HFFc6 (cell line): ENCODE data around the gene CRADD. TPM values are rescaled to one million over a fixed set of nuclear protein-coding genes. Genes with fewer than 3 reads are reported as not detected.

Source experiments
- DNase-seq: peaks from one replicate; pipeline ENCODE4 v3.0.0-alpha.2; 2018
- H3K27ac Mint-ChIP-seq: 2 replicates; pipeline ENCODE4 v1.8.0; 2020; ENCODE audit warnings: mild to moderate bottlenecking, mixed read lengths
- H3K27me3 Mint-ChIP-seq: 2 replicates; pipeline ENCODE4 v1.8.0; 2021; ENCODE audit warnings: mild to moderate bottlenecking, moderate library complexity, mixed read lengths; ENCODE audit not compliant: insufficient read depth
- H3K36me3 Mint-ChIP-seq: 2 replicates; pipeline ENCODE4 v1.8.0; 2021; ENCODE audit warnings: low read depth, mixed read lengths
- H3K4me1 Mint-ChIP-seq: 2 replicates; pipeline ENCODE4 v1.8.0; 2020; ENCODE audit warnings: low read depth, mixed read lengths
- H3K4me3 Mint-ChIP-seq: 2 replicates; pipeline ENCODE4 v1.8.0; 2020; ENCODE audit warnings: mild to moderate bottlenecking, moderate library complexity, mixed read lengths
- H3K9me3 Mint-ChIP-seq: 2 replicates; pipeline ENCODE4 v1.8.0; 2020; ENCODE audit warnings: mild to moderate bottlenecking, mixed read lengths
- total RNA-seq, 6 experiments: library from RNA; stranded (reverse); fragmentation: NEBNext Ultra II Directional; extraction: Animal tissue kit (Norgen Biotek cat#: 25700); gene quantifications; 2 replicates in 1 of 6; 3 replicates in 5 of 6; pipeline ENCODE4 v1.2.3, GENCODE V29; 2021
- TF ChIP-seq, protein P1 (sequence below): fragments of 200-600 bp; sonication (generic); IDR thresholded peaks from 2 replicates; pipeline ENCODE4 v1.5.0; 2021; ENCODE audit warnings: antibody characterized with exemption, mild to moderate bottlenecking

Gene CRADD
- total RNA-seq, 6 experiments from 2014 or later, result 15.3 to 20.1 (median 17.9) TPM

DNA sequence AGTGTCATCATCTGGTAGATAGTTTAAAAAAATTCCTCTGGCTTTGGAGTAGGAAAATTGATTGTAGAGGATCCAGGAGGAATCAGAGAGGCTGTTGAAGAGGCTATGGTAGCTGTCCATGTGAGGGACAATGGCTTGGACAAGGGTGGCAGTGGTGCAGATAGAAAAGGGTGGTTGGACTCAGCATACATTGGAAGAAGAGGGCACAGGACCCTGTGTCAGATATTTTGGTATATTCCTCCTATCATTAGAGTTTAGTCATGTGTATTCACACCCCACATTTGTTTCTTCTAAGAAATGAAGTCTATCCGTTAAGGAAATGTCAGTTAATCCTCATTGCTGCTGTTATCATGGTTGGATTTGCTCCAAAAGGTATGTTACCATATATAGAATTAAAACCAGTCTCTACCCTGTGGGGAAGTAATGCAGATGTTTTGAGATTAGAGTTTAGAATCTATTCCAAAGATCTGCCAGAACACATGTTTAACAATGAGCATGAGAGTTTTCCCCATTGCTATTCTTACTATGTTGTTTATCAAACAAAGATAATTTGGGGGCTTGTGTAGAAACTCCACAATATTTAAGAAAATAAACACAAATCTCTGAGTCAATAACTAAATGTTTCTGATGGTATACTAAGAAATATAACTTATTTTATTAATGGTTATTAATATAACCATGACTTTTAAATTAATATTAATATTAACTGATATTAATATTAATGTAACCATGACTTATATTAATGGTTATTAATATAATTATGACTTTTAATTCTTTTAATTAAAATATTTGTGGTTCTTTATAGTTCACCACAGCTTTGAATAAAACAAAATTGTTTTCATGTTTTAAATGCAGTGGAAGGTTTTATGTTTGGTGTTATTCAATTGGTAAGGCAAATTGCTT, 80.9 kb downstream of the CRADD start:
- H3K36me3 Mint-ChIP-seq, result peaks cover 22% of the 10 kb centered on the region
- no peak overlapping the region for H3K27ac Mint-ChIP-seq
- H3K27me3 Mint-ChIP-seq, result no peaks in the 10 kb centered on the region; the same call in none of the 2 replicates
- H3K4me3 Mint-ChIP-seq, result no peak overlapping the region
- H3K4me1 Mint-ChIP-seq, result peaks cover 32% of the 10 kb centered on the region
- H3K9me3 Mint-ChIP-seq, result peaks cover 20% of the 10 kb centered on the region
- TF ChIP-seq, protein P1, sequence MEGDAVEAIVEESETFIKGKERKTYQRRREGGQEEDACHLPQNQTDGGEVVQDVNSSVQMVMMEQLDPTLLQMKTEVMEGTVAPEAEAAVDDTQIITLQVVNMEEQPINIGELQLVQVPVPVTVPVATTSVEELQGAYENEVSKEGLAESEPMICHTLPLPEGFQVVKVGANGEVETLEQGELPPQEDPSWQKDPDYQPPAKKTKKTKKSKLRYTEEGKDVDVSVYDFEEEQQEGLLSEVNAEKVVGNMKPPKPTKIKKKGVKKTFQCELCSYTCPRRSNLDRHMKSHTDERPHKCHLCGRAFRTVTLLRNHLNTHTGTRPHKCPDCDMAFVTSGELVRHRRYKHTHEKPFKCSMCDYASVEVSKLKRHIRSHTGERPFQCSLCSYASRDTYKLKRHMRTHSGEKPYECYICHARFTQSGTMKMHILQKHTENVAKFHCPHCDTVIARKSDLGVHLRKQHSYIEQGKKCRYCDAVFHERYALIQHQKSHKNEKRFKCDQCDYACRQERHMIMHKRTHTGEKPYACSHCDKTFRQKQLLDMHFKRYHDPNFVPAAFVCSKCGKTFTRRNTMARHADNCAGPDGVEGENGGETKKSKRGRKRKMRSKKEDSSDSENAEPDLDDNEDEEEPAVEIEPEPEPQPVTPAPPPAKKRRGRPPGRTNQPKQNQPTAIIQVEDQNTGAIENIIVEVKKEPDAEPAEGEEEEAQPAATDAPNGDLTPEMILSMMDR, result no peak
- no peak for DNase-seq

DNA sequence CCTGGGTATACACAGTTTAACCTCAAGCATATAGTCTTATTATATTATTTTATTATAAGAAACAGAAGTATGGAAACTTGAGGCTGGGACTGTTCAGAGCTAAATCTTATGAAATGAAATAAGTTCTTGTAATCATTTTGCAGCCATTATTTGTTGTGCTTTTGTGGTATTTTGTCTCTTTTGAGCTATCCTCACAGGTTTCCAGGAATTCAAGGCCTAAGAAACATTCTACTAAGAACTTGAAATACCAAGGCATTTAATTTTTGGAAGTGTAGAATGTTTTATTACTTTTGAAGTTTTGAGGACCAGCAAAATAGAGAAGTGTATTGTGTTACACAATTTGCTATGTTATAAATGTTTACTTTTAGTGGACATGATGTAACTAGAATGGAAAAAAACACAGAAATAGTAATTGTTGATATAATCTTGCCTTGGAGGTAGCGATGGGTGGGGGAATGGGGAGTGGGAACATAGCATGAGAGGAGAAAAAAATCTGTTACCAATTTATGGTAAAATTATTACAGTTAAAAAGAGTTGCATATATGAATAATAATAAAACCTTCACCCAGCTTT, 81.7 kb downstream of the CRADD start:
- H3K36me3 Mint-ChIP-seq, result peaks cover 16% of the 10 kb centered on the region
- H3K27me3 Mint-ChIP-seq, result no peaks in the 10 kb centered on the region; the same call in none of the 2 replicates

DNA sequence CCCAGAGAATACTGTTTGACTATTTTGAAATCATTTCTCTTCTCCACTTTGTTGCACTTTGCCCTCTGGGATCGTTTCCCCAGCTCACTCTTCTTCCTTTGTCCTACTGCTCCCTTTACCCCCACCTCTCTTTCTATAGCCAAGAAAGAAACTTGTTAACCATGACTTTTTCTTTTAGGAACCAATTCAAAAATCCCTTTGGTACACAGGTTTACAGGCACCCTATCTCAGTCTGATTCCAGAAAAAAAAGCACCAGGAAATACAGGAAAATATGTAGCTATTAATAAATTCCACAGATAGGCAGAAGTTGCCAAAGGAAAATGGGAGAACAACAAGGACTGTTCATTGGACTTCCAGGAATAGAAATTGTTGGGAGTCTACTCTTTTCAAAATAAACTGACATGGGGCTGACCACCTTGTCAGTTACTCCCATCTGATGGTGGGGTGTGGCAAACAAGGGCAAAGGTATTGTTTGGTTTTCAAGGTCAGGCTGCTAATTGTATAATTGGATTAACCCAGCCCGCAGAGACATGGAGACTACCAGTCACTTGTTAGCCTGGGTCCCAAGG, 82.4 kb downstream of the CRADD start:
- Mint-ChIP-seq H3K4me3 (no peak overlapping the region), H3K4me1 (peaks cover 38% of the 10 kb centered on the region), H3K9me3 (peaks cover 4% of the 10 kb centered on the region), H3K36me3 (peaks cover 9% of the 10 kb centered on the region), H3K27me3 (no peaks in the 10 kb centered on the region; the same call in 1 of the 2 replicates), H3K27ac (no peak overlapping the region)
- TF ChIP-seq, protein P1, result no peak
- no peak for DNase-seq

More for the DNA sequence above, 81.7 kb downstream of the CRADD start:
- Mint-ChIP-seq H3K27ac (peak overlapping the region; percentile 32; the same call in 1 of the 2 replicates), H3K4me3 (no peak overlapping the region), H3K9me3 (peaks cover 12% of the 10 kb centered on the region), H3K4me1 (peaks cover 33% of the 10 kb centered on the region)
- TF ChIP-seq, protein P1, result no peak
- DNase-seq, result no peak

DNA sequence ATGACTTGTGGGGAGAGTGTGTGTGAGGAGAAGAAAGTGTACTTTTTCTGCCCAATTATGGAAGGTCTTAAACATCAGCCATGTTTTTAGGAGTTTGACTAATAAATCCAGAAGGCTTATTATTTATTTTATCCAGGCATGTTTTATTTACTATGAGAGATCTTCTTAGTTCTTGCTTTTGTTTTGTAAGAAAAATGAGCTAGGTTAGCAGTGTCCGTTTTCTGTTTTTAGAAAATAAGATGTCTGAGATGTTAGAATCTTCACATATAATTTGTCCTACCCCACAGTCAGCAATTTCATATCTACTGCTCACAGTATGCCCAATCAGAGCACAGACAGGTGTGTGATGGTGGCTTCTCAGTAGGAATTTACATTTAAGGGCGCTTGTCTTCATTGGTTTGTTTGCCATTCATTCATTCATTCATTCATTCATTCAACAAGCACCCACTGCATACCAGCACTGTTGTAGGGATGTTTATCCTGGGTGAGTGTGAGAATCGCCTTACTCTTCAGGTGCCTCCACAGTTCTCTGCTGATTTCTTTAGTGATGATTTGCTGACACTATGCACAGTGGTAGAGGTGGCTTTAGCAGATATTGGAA, 83.2 kb downstream of the CRADD start:
- Mint-ChIP-seq H3K9me3 (no peaks in the 10 kb centered on the region), H3K27ac (no peak overlapping the region), H3K27me3 (no peaks in the 10 kb centered on the region; the same call in 1 of the 2 replicates), H3K4me3 (no peak overlapping the region), H3K4me1 (peaks cover 38% of the 10 kb centered on the region), H3K36me3 (peaks cover 5% of the 10 kb centered on the region; the same call in 1 of the 2 replicates)
- TF ChIP-seq, protein P1, result no peak
- no peak for DNase-seq

DNA sequence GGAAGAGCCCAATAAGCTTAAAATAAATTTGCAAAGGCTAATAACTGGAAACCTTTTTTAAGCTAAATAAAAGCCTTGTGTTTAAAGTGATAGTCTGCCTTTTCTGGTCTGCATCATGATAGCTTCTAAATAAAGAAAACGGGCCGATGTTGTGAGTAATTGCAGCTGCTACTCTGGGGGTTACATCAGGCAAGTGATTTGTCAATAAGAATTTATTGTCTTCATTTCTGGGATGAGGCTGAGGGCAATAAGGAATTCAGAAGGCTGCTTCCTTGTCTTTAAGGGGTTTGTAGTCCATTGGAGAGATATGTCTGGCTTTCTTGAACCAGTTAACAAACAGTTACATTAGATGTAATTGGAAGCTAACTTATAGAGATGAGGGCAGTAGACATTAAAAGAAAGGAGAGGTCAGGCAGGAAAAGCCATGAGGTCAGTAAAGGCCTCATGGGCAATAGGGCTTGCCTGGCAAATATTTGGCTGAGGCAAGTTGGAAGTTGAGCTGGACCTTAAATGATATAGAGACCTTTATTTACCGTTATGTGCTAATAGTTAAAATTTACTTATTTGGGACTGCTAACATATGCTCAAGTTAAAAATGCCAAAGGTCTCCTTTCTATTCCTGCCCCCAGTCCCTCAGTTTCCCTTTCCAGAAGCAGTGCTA, 85.0 kb downstream of the CRADD start:
- Mint-ChIP-seq H3K9me3 (no peaks in the 10 kb centered on the region), H3K4me1 (peaks cover 51% of the 10 kb centered on the region), H3K27ac (peak overlapping the region; percentile 12; the same call in 1 of the 2 replicates), H3K36me3 (no peaks in the 10 kb centered on the region), H3K4me3 (no peak overlapping the region; the same call in 1 of the 2 replicates), H3K27me3 (no peaks in the 10 kb centered on the region)
- TF ChIP-seq, protein P1, result no peak
- no peak for DNase-seq
